Prostate gland (tissue), 2 donors: ENCODE results near the gene UBQLN1. TPM values are rescaled to one million over a fixed set of nuclear protein-coding genes. Genes with fewer than 3 reads are reported as not detected.

Experiments
- DNase-seq: peaks from one replicate; pipeline ENCODE4 v3.0.0-alpha.2; 2019; ENCODE audit warnings: low spot score
- H3K27ac ChIP-seq, 2 donors: fragments of 200-600 bp; sonication (generic); 2 replicates each; pipeline ENCODE4 v1.5.1; 2017 to 2019
- H3K27me3 ChIP-seq: fragments of 200-600 bp; sonication (generic); replicated peaks from 2 replicates; pipeline ENCODE4 v1.5.1; 2019; ENCODE audit not compliant: insufficient read depth
- H3K36me3 ChIP-seq, 2 donors: fragments of 200-600 bp; sonication (generic); 1 replicate in 1 of 2; 2 replicates in 1 of 2; pipeline versions ENCODE4 v1.5.1 to v1.8.1; 2017 to 2019
- H3K4me1 ChIP-seq: fragments of 200-600 bp; sonication (generic); replicated peaks from 2 replicates; pipeline ENCODE4 v1.5.1; 2019
- H3K4me3 ChIP-seq, 2 donors: fragments of 200-600 bp; sonication (generic); 2 replicates each; pipeline ENCODE4 v1.5.1; 2017 to 2019
- H3K9me3 ChIP-seq: fragments of 200-600 bp; sonication (generic); 2 replicates; pipeline ENCODE4 v1.5.1; 2017
- POLR2A ChIP-seq: fragments of 450-650 bp; IDR thresholded peaks from one replicate; pipeline ENCODE4 v1.6.1; 2016; ENCODE audit warnings: antibody characterized with exemption, mild to moderate bottlenecking
- POLR2AphosphoS5 ChIP-seq: sonication (generic); formaldehyde crosslinking; IDR thresholded peaks from one replicate; pipeline ENCODE4 v1.6.1; 2017; ENCODE audit warnings: antibody characterized with exemption
- WGBS: methylation state at CpG from one replicate; pipeline ENCODE4 v1.1.5; 2018; 5-methylcytosine and 5-hydroxymethylcytosine counted together
- intact Hi-C: fragments of 100-400 bp; cut with DNase I; formaldehyde crosslinking; loops from one replicate; pipeline ENCODE4 v1.14.2; 2022
- total RNA-seq, 2 donors: library from RNA; depleted of rRNA; stranded (reverse); fragments of >200 nt; gene quantifications; one replicate each; pipeline ENCODE4 v1.1.0, GENCODE V29; 2016
- TF ChIP-seq, protein P1 (sequence below), 4 experiments: fragments of 200-600 bp in 2 of 4; fragments of 450-650 bp in 2 of 4; sonication (generic) in 2 of 4; IDR thresholded peaks; 1 replicate in 3 of 4; 2 replicates in 1 of 4; pipeline ENCODE4 v1.5.1; 2016 to 2019; ENCODE audit warnings: antibody characterized with exemption in 4 of 4, mild to moderate bottlenecking in 2 of 4, moderate library complexity in 2 of 4

UBQLN1 gene
- total RNA-seq, 2 donors from 2014 or later: 106 to 155 TPM

- H3K9me3 ChIP-seq: no peaks in the 10 kb centered on the region
- TF ChIP-seq POLR2A (no peak), POLR2AphosphoS5 (no peak)
- TF ChIP-seq, protein P1, sequence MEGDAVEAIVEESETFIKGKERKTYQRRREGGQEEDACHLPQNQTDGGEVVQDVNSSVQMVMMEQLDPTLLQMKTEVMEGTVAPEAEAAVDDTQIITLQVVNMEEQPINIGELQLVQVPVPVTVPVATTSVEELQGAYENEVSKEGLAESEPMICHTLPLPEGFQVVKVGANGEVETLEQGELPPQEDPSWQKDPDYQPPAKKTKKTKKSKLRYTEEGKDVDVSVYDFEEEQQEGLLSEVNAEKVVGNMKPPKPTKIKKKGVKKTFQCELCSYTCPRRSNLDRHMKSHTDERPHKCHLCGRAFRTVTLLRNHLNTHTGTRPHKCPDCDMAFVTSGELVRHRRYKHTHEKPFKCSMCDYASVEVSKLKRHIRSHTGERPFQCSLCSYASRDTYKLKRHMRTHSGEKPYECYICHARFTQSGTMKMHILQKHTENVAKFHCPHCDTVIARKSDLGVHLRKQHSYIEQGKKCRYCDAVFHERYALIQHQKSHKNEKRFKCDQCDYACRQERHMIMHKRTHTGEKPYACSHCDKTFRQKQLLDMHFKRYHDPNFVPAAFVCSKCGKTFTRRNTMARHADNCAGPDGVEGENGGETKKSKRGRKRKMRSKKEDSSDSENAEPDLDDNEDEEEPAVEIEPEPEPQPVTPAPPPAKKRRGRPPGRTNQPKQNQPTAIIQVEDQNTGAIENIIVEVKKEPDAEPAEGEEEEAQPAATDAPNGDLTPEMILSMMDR (IDR thresholded peaks at IDR 0.05): no peak
- no peaks in the 10 kb centered on the region for H3K4me1 ChIP-seq
- no peak overlapping the region for H3K4me3 ChIP-seq
- intact Hi-C loops: no loop called here
- no peak for DNase-seq
- no peaks in the 10 kb centered on the region for H3K27me3 ChIP-seq
- H3K27ac ChIP-seq: no peak overlapping the region
- no peaks in the 10 kb centered on the region for H3K36me3 ChIP-seq
- WGBS: 88% methylated on average over 3 of the region's 3 CpGs
These were observed 18.8 kb downstream of the UBQLN1 start for GRCh38 chr9:83688921-83689320.

DNA sequence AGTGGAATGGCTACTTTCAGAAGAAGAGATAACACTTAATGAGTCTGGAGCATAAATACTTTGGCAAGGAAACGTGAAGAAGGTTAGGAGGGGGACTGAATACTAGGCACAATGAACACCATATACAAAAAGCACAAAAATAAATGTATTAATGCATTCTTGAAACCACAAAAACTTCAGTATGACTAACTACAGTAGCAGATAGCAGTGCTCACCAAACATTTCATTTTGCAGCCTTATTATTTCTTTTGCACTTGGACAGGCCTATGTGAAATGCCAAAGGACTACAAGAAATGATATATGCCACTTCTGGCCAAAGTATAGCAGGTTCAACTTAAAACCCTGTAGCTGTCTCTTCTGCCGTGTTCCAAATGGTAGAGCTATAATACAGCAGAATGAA, 26.3 kb downstream of the UBQLN1 start:
- Histone ChIP-seq H3K4me1 (no peaks in the 10 kb centered on the region), H3K9me3 (no peaks in the 10 kb centered on the region), H3K4me3 (no peak overlapping the region), H3K27ac (no peak overlapping the region), H3K27me3 (no peaks in the 10 kb centered on the region), H3K36me3 (peaks cover 0 to 10% of the 10 kb centered on the region in 2 donors)
- 74% methylated on average over 2 of the region's 2 CpGs for WGBS
- TF ChIP-seq, protein P1 (IDR thresholded peaks at IDR 0.05): no peak
- TF ChIP-seq POLR2AphosphoS5 (no peak), POLR2A (no peak)
- intact Hi-C loops: no loop called here
- DNase-seq: no peak

DNA sequence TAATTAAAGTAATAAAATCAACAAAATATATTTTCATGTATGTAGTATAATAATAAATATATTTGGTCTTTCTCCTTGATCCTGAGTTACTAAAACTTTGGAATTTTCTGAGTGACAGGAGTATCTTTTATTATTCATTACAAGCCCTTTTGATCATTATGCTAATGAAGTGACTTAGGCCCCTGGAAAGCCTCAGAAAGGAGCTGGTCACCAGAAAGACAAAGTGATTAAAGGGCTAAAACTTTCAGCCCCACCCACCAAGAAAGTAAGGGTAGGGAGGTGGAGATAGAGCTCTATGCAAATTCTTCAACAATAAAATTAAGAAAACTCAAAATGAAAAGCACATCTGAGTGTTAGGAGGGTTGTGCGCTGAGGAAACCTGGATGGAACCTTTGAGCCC, 27.5 kb downstream of the UBQLN1 start:
- 93% methylated on average over 1 of the region's 1 CpG for WGBS
- TF ChIP-seq POLR2A (no peak), POLR2AphosphoS5 (no peak)
- TF ChIP-seq, protein P1 (IDR thresholded peaks at IDR 0.05): no peak
- Histone ChIP-seq H3K36me3 (peaks cover 0 to 10% of the 10 kb centered on the region in 2 donors), H3K4me3 (no peak overlapping the region), H3K4me1 (no peaks in the 10 kb centered on the region), H3K9me3 (no peaks in the 10 kb centered on the region), H3K27me3 (no peaks in the 10 kb centered on the region), H3K27ac (no peak overlapping the region)
- no peak for DNase-seq
- intact Hi-C loops: no loop called here

GRCh38 chr9:83677596-83677995, 30.2 kb downstream of the UBQLN1 start:
- intact Hi-C loops: no loop called here
- H3K9me3 ChIP-seq: no peaks in the 10 kb centered on the region
- no peaks in the 10 kb centered on the region for H3K27me3 ChIP-seq
- 96% methylated on average over 3 of the region's 3 CpGs for WGBS
- DNase-seq: no peak
- H3K4me3 ChIP-seq: no peak overlapping the region
- no peaks in the 10 kb centered on the region for H3K4me1 ChIP-seq
- H3K36me3 ChIP-seq: peaks cover 0 to 10% of the 10 kb centered on the region in 2 donors
- H3K27ac ChIP-seq: no peak overlapping the region
- TF ChIP-seq, protein P1 (IDR thresholded peaks at IDR 0.05): no peak
- TF ChIP-seq POLR2A (no peak), POLR2AphosphoS5 (no peak)

GRCh38 chr9:83675466-83675865, 32.3 kb downstream of the UBQLN1 start:
- intact Hi-C loops: no loop called here
- Histone ChIP-seq H3K27ac (no peak overlapping the region), H3K27me3 (no peaks in the 10 kb centered on the region), H3K4me3 (no peak overlapping the region), H3K36me3 (peaks cover 0 to 10% of the 10 kb centered on the region in 2 donors), H3K9me3 (no peaks in the 10 kb centered on the region), H3K4me1 (no peaks in the 10 kb centered on the region)
- no peak for TF ChIP-seq POLR2A
- no peak for DNase-seq
- WGBS: 84% methylated on average over 1 of the region's 1 CpG
